ENCODE results near the gene DTWD1. TPM values are rescaled to one million over a fixed set of nuclear protein-coding genes. Genes with fewer than 3 reads are reported as not detected.
A peak's percentile ranks its signal among the peaks of the same experiment; 100 is the strongest.
"Not testable (repeated sequence)": the region's sequence is repeated elsewhere in the genome, so short reads cannot be mapped to it uniquely, and the experiment has no call there.

DTWD1 gene, protein sequence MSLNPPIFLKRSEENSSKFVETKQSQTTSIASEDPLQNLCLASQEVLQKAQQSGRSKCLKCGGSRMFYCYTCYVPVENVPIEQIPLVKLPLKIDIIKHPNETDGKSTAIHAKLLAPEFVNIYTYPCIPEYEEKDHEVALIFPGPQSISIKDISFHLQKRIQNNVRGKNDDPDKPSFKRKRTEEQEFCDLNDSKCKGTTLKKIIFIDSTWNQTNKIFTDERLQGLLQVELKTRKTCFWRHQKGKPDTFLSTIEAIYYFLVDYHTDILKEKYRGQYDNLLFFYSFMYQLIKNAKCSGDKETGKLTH
- total RNA-seq (10 to 100 TPM; 24.1 to 25.1 TPM), polyA plus RNA-seq (23.1 TPM)

DNA sequence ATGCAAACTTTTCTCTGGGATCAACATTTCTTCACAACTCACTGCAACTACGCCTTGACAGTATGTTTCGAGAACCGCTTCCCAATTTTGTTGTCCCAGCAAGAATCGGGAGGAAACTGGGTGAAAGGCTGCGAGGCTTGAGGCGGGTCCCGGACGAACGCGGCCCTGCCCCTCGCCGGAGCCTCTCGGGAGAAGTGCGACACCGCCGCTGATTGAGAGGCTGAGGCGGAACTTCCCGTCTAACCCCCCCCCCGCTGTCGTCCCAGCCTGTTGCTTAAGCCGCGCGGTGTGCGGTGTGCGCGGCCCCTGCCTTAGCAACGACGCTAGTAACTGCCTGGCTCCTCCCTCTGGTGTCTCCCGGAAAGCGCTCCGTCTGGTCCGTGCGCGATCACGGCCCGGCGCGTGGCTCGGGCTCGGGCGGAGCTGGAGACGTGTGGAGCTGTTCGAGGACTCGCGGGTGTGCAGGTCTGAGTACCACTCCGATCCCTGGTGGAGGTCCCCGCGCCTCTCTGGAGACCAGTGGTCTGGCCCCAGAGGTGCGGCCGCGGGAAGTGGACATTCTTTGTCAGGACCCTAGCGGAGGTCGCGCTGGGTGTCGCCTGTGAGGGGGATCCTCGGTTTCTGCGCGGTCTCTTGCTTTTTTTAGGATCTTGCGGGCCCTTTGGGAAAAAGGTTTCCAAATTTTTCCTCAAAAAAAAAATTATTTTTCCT, at the start of gene DTWD1, which contains the start of gene FAM227B:
Gene DTWD1 (plus strand): TSS at position 391 of the 711 bp plus-strand sequence. CDS start 4,120 bp downstream, outside the sequence.
Gene FAM227B (minus strand): TSS at position 161 of the 711 bp plus-strand sequence. CDS start 5,647 bp downstream, outside the sequence.
- Histone ChIP-seq H3K36me3 (ENCODE audit: insufficient read depth, low read length) (peaks cover 4% of the 10 kb centered on the region), H3K4me1 (ENCODE audit: insufficient read depth, low read length) (peaks cover 18% of the 10 kb centered on the region), H3K27me3 (ENCODE audit: insufficient read depth, low read length, poor library complexity, severe bottlenecking) (no peaks in the 10 kb centered on the region), H3K4me3 (ENCODE audit: low read length) (peak within 1 kb of the TSS; percentile 86), H3K9me3 (ENCODE audit: low read length) (peaks cover 3% of the 10 kb centered on the region), H3K27ac (ENCODE audit: low read depth, low read length) (peak within 1 kb of the TSS; percentile 95)
- DNase-seq: peak; percentile 88 to 96 (median 92)
- H3K9me3 Mint-ChIP-seq: peaks cover 0 to 7% (median 5%) of the 10 kb centered on the region in 5 donors
- CTCF ChIA-PET: no interaction called here
- peaks cover 41 to 55% (median 48%) of the 10 kb centered on the region in 3 donors for H3K4me1 Mint-ChIP-seq
- peak within 1 kb of the TSS; percentile 96 to 99 (median 99) for H3K27ac Mint-ChIP-seq
- POLR2A ChIA-PET: interaction anchor here (0.5 to 1.1 kb wide), 8 partner anchors 112 to 810 kb away, joined by 3 to 7 read pairs (median 4); partner anchors contain the start of genes CEP152, COPS2 and EID1
- H3K36me3 Mint-ChIP-seq: peaks cover 11 to 27% (median 20%) of the 10 kb centered on the region in 3 donors
- H3K4me3 Mint-ChIP-seq: peak within 1 kb of the TSS; percentile 93 to 99 (median 95)
- H3K27me3 Mint-ChIP-seq: peaks cover 0 to 1% of the 10 kb centered on the region in 2 donors

DNA sequence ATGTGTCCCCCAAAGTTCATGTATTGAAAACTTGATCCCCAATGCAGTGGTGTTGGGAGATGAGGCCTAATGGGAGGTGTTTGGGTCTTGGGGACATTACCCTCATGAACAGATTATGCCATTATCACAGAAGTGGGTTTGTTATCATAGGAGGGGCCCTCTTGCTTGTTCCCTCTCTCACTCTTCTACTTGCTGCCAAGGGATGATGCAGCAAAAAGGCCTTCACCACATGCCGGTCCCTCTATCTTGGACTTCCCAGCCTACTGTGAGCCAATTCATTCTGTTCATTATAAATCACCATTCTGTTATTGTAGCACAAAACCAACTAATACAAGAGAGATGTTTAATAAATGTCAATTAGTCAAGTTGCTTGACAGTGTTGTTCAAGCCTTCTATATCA, 47.4 kb upstream of the DTWD1 start:
- CTCF ChIA-PET: no interaction called here
- Mint-ChIP-seq H3K9me3 (peaks cover 28 to 49% (median 32%) of the 10 kb centered on the region in 5 donors), H3K27ac (no peak overlapping the region)

DNA sequence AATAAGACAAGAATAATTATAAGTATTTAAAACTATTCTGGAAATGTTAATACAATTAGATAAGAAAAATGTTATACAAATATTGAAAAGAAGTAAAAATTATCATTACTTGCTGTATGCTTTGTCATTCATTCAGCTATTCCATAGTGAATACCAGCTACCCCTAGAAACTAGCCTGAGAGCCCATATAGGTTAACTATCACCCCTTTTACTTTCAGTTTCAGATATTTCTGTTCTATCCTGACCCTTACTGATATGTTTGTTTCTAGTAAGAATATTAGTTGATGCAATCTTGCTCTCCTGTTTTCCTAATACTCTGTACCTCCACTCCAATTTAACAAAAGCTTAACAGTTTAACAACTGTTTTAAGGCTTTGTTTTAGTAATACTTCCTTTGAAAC, 31.8 kb upstream of the DTWD1 start:
- Histone ChIP-seq H3K27ac (ENCODE audit: low read depth, low read length) (no peak overlapping the region), H3K4me1 (ENCODE audit: insufficient read depth, low read length) (no peaks in the 10 kb centered on the region), H3K36me3 (ENCODE audit: insufficient read depth, low read length) (no peaks in the 10 kb centered on the region), H3K9me3 (ENCODE audit: low read length) (no peaks in the 10 kb centered on the region), H3K4me3 (ENCODE audit: low read length) (no peak overlapping the region), H3K27me3 (ENCODE audit: insufficient read depth, low read length, poor library complexity, severe bottlenecking) (no peaks in the 10 kb centered on the region)
- no peak for DNase-seq
- Mint-ChIP-seq H3K9me3 (peaks cover 0 to 24% (median 14%) of the 10 kb centered on the region in 5 donors), H3K4me3 (peak overlapping the region in 4 of 7 donors; percentile 40 to 63 (median 52)), H3K27ac (peak overlapping the region in 4 of 8 donors; percentile 35 to 89 (median 40)), H3K36me3 (peaks cover 9 to 36% (median 20%) of the 10 kb centered on the region in 3 donors), H3K27me3 (no peaks in the 10 kb centered on the region), H3K4me1 (peaks cover 6 to 18% (median 15%) of the 10 kb centered on the region in 3 donors)
- POLR2A ChIA-PET: interaction anchor here (0.6 kb wide), 1 partner anchor 30 kb away, joined by 5 read pairs; no protein-coding TSS in a partner anchor
- CTCF ChIA-PET: no interaction called here

More for the DNA sequence above, 47.4 kb upstream of the DTWD1 start:
- H3K27me3 Mint-ChIP-seq: peaks cover 0 to 3% of the 10 kb centered on the region in 2 donors
- Histone ChIP-seq H3K9me3 (ENCODE audit: low read length) (no peaks in the 10 kb centered on the region), H3K4me1 (ENCODE audit: insufficient read depth, low read length) (no peaks in the 10 kb centered on the region), H3K27me3 (ENCODE audit: insufficient read depth, low read length, poor library complexity, severe bottlenecking) (no peaks in the 10 kb centered on the region), H3K4me3 (ENCODE audit: low read length) (no peak overlapping the region), H3K36me3 (ENCODE audit: insufficient read depth, low read length) (no peaks in the 10 kb centered on the region), H3K27ac (ENCODE audit: low read depth, low read length) (no peak overlapping the region)
- H3K4me1 Mint-ChIP-seq: peaks cover 0 to 5% (median 3%) of the 10 kb centered on the region in 3 donors
- POLR2A ChIA-PET: no interaction called here
- H3K36me3 Mint-ChIP-seq: peaks cover 15 to 53% (median 33%) of the 10 kb centered on the region in 3 donors
- DNase-seq: no peak
- H3K4me3 Mint-ChIP-seq: no peak overlapping the region

GRCh38 chr15:49592829-49593316, 28.0 kb upstream of the DTWD1 start:
- H3K9me3 ChIP-seq (ENCODE audit: low read length); POLR2A ChIA-PET; H3K36me3 ChIP-seq (ENCODE audit: insufficient read depth, low read length); H3K27me3 Mint-ChIP-seq; H3K27ac Mint-ChIP-seq; H3K4me3 ChIP-seq (ENCODE audit: low read length); DNase-seq; H3K4me3 Mint-ChIP-seq; H3K4me1 ChIP-seq (ENCODE audit: insufficient read depth, low read length); H3K27ac ChIP-seq (ENCODE audit: low read depth, low read length); CTCF ChIA-PET; H3K27me3 ChIP-seq (ENCODE audit: insufficient read depth, low read length, poor library complexity, severe bottlenecking): not testable (repeated sequence)
- H3K4me1 Mint-ChIP-seq: peaks cover 6 to 18% (median 15%) of the 10 kb centered on the region in 3 donors
- H3K36me3 Mint-ChIP-seq: peaks cover 6 to 47% (median 16%) of the 10 kb centered on the region in 3 donors
- peaks cover 12 to 35% (median 30%) of the 10 kb centered on the region in 5 donors for H3K9me3 Mint-ChIP-seq

- Histone ChIP-seq H3K4me1 (ENCODE audit: insufficient read depth, low read length) (no peaks in the 10 kb centered on the region), H3K27me3 (ENCODE audit: insufficient read depth, low read length, poor library complexity, severe bottlenecking) (no peaks in the 10 kb centered on the region), H3K4me3 (ENCODE audit: low read length) (no peak overlapping the region), H3K27ac (ENCODE audit: low read depth, low read length) (no peak overlapping the region), H3K9me3 (ENCODE audit: low read length) (no peaks in the 10 kb centered on the region), H3K36me3 (ENCODE audit: insufficient read depth, low read length) (no peaks in the 10 kb centered on the region)
- ChIA-PET POLR2A (no interaction called here), CTCF (no interaction called here)
- DNase-seq: no peak
- H3K27me3 Mint-ChIP-seq: no peaks in the 10 kb centered on the region
- no peak overlapping the region for H3K27ac Mint-ChIP-seq
- H3K4me3 Mint-ChIP-seq: no peak overlapping the region
- no peaks in the 10 kb centered on the region for H3K4me1 Mint-ChIP-seq
- H3K9me3 Mint-ChIP-seq: peaks cover 25 to 41% (median 37%) of the 10 kb centered on the region in 5 donors
- H3K36me3 Mint-ChIP-seq: peaks cover 22 to 55% (median 27%) of the 10 kb centered on the region in 3 donors
Measured at GRCh38 chr15:49604625-49605409, 16.0 kb upstream of the DTWD1 start.

DNA sequence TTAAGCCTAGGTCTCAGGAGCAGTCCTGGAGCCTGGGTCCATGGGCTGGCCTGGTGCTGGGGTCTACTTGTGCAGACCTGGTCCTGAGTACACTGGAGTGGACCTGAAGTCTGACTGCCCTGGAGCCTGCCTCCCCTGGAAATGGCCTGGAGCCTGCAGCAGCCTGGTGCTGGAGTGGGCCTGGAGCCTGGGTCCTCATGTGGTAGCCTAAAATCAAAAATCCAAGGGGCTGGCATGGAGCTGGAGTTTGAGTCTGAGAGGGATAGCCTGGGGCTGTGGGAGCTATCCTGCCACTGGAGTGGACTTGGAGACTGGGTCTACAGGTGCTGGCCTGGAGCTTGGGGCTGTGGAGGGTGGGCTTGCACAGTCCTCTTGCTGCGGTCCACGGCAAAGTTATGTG, 15.3 kb upstream of the DTWD1 start:
- peaks cover 23 to 38% (median 32%) of the 10 kb centered on the region in 5 donors for H3K9me3 Mint-ChIP-seq
- H3K27me3 Mint-ChIP-seq: no peaks in the 10 kb centered on the region
- no peaks in the 10 kb centered on the region for H3K36me3 ChIP-seq (ENCODE audit: insufficient read depth, low read length)
- POLR2A ChIA-PET: no interaction called here
- H3K4me1 Mint-ChIP-seq: no peaks in the 10 kb centered on the region
- H3K27me3 ChIP-seq (ENCODE audit: insufficient read depth, low read length, poor library complexity, severe bottlenecking): no peaks in the 10 kb centered on the region
- DNase-seq: no peak
- no peaks in the 10 kb centered on the region for H3K4me1 ChIP-seq (ENCODE audit: insufficient read depth, low read length)
- CTCF ChIA-PET: no interaction called here
- no peaks in the 10 kb centered on the region for H3K9me3 ChIP-seq (ENCODE audit: low read length)
- no peak overlapping the region for H3K27ac ChIP-seq (ENCODE audit: low read depth, low read length)
- H3K36me3 Mint-ChIP-seq: peaks cover 22 to 52% (median 29%) of the 10 kb centered on the region in 3 donors
- no peak overlapping the region for H3K4me3 ChIP-seq (ENCODE audit: low read length)
- H3K27ac Mint-ChIP-seq: no peak overlapping the region
- H3K4me3 Mint-ChIP-seq: no peak overlapping the region

- H3K27ac Mint-ChIP-seq: peak overlapping the region in 1 of 8 donors; percentile 46
- Histone ChIP-seq H3K9me3 (ENCODE audit: low read length) (no peaks in the 10 kb centered on the region), H3K4me3 (ENCODE audit: low read length) (no peak overlapping the region), H3K27me3 (ENCODE audit: insufficient read depth, low read length, poor library complexity, severe bottlenecking) (no peaks in the 10 kb centered on the region), H3K36me3 (ENCODE audit: insufficient read depth, low read length) (no peaks in the 10 kb centered on the region), H3K4me1 (ENCODE audit: insufficient read depth, low read length) (no peaks in the 10 kb centered on the region), H3K27ac (ENCODE audit: low read depth, low read length) (no peak overlapping the region)
- H3K4me1 Mint-ChIP-seq: no peaks in the 10 kb centered on the region
- no peak for DNase-seq
- ChIA-PET CTCF (no interaction called here), POLR2A (no interaction called here)
- H3K36me3 Mint-ChIP-seq: peaks cover 22 to 49% (median 28%) of the 10 kb centered on the region in 3 donors
- peaks cover 20 to 33% (median 27%) of the 10 kb centered on the region in 5 donors for H3K9me3 Mint-ChIP-seq
- no peaks in the 10 kb centered on the region for H3K27me3 Mint-ChIP-seq
- no peak overlapping the region for H3K4me3 Mint-ChIP-seq
Measured at GRCh38 chr15:49606594-49606993, 14.3 kb upstream of the DTWD1 start.
